IPS-18a (cell line): ENCODE data around the gene IGFBPL1.
A peak's percentile ranks its signal among the peaks of the same experiment; 100 is the strongest.
"Not testable (repeated sequence)": the region's sequence is repeated elsewhere in the genome, so short reads cannot be mapped to it uniquely, and the experiment has no call there.

ENCODE experiments used
- H3K27ac ChIP-seq: one replicate; pipeline ENCODE4 v1.5.1; 2013; ENCODE audit warnings: low read length
- H3K27me3 ChIP-seq: one replicate; pipeline ENCODE4 v1.6.1; 2013; ENCODE audit warnings: mild to moderate bottlenecking, low read length; ENCODE audit not compliant: control insufficient read depth, insufficient read depth
- H3K36me3 ChIP-seq: one replicate; pipeline ENCODE4 v1.6.1; 2013; ENCODE audit warnings: low read depth, low read length; ENCODE audit not compliant: control insufficient read depth
- H3K4me1 ChIP-seq: one replicate; pipeline ENCODE4 v1.6.1; 2013; ENCODE audit warnings: low read depth, low read length; ENCODE audit not compliant: control insufficient read depth
- H3K4me3 ChIP-seq: one replicate; pipeline ENCODE4 v1.5.1; 2013; ENCODE audit warnings: low read length
- H3K9ac ChIP-seq: one replicate; pipeline ENCODE4 v1.6.1; 2013; ENCODE audit warnings: mild to moderate bottlenecking, low read length, moderate library complexity
- H3K9me3 ChIP-seq: one replicate; pipeline ENCODE4 v1.6.1; 2013; ENCODE audit warnings: low read depth, low read length; ENCODE audit not compliant: control insufficient read depth

The IGFBPL1 gene

DNA sequence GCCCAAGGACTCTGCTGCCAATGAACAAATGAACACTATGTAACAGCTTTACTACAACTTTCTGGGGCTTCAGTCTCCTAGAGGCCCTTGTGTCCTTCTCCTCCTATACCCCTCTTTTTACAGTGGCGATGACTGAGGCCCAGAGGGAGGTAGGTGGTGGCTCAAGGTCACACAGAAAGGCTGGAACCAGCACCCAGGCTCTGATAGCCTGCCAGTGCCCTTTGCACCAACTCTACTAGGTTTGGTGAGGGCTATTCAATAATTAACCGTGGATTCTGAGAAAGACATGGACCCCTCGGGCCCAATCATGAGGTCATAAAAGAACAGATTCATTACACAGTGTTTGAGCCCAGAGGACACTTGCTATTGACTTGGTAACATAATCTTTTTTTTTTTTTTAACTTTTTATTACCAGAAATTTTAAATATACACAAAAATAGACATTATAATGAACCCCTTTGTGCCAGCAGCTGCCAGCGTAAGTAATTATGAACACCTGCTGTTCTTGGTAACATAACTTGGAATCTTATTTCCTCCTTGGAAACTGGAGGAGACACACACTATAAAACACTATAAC is 37.8 kb downstream of the IGFBPL1 start:
- no peaks in the 10 kb centered on the region for H3K36me3 ChIP-seq
- H3K27ac ChIP-seq, result no peak overlapping the region
- peaks cover 3% of the 10 kb centered on the region for H3K4me1 ChIP-seq
- peaks cover 61% of the 10 kb centered on the region for H3K27me3 ChIP-seq
- H3K9ac ChIP-seq, result no peak overlapping the region
- H3K9me3 ChIP-seq, result no peaks in the 10 kb centered on the region
- no peak overlapping the region for H3K4me3 ChIP-seq

DNA sequence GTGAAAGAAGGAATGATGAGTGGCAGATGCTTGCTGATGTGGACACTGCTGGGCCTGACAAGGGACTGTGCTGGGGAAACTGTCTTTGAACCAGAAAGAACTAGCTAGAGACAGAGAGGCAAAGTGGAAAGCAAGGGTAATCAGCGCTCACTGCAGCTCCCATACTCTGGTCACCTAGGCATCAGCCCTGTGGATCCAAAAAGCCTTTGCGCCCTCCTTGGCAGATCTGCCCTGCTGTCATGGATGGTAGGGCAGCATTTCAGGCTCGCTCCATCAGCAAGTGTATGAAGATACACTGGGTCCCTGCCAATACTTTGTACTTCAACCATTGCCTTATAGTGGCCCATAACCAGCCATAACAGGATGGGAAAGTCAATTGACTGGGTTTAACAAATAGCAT is 38.4 kb downstream of the IGFBPL1 start:
- no peaks in the 10 kb centered on the region for H3K36me3 ChIP-seq
- no peak overlapping the region for H3K27ac ChIP-seq
- no peak overlapping the region for H3K4me3 ChIP-seq
- no peak overlapping the region for H3K9ac ChIP-seq
- peaks cover 8% of the 10 kb centered on the region for H3K4me1 ChIP-seq
- H3K27me3 ChIP-seq, result peaks cover 58% of the 10 kb centered on the region
- no peaks in the 10 kb centered on the region for H3K9me3 ChIP-seq

DNA sequence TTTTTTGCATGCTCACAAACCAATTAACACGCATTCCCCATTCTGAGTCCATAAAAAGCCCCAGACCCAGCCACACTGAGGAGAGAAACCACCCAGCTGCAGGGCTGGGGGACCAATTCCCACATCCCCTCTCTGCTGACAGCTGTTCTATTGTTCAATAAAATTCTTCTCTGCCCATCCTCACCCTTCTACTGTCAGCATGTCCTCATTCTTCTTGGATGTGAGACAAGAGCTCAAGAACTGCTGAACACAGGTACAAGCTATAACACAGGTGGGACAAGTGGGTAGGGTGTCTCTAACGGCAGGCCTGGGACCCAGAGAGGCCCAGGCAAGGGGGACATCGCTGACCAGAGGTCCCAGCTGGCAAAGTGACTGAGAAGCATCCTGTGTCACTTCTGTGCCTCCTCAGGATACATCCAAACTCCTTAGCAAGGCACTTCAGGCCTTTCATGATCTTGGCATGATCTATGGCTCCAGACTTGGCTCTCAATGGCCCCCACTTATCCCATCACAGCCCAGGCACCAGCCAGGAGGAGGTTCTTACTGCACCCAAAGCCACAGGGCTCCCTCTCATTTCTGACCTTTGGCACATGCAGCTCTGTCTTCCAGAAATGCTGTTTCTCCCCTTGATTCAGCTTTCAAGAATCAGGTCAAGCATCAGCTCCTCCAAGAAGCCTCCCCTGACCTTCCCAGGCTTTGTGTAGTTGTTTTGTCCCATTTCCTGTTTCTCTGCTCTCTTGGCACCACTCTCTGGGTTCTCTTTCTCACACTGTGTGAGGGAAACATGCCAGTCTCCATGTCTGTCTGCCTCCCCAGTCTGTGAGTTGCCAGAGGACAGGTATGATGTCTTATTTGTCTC is 39.0 kb downstream of the IGFBPL1 start:
- no peak overlapping the region for H3K4me3 ChIP-seq
- no peak overlapping the region for H3K27ac ChIP-seq
- H3K4me1 ChIP-seq, result peaks cover 15% of the 10 kb centered on the region
- peaks cover 52% of the 10 kb centered on the region for H3K27me3 ChIP-seq
- H3K9me3 ChIP-seq, result no peaks in the 10 kb centered on the region
- no peak overlapping the region for H3K9ac ChIP-seq
- H3K36me3 ChIP-seq, result no peaks in the 10 kb centered on the region

DNA sequence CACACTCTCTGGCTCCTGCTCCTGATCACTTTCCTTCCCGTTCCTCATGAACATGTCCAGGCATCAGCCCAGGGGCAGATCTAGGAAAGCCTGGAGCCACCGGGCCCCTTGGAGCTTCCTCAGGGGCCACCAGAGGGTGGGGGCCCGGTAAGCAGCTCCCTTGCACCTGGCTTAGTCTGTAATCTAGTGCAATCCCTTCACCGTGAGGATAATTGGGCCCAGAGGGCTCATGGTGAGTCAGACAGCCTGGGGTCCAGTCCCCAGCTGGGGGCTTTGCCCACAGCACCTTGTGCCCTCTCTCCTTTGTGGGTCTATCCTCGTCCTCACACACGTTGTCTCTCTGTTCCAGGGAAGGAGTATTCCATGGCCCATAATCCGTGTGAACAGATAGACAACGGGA is 42.1 kb downstream of the IGFBPL1 start:
- Histone ChIP-seq H3K4me1 (peaks cover 16% of the 10 kb centered on the region), H3K4me3 (no peak overlapping the region), H3K9ac (no peak overlapping the region), H3K36me3 (no peaks in the 10 kb centered on the region), H3K9me3 (no peaks in the 10 kb centered on the region), H3K27ac (no peak overlapping the region), H3K27me3 (peaks cover 51% of the 10 kb centered on the region)

DNA sequence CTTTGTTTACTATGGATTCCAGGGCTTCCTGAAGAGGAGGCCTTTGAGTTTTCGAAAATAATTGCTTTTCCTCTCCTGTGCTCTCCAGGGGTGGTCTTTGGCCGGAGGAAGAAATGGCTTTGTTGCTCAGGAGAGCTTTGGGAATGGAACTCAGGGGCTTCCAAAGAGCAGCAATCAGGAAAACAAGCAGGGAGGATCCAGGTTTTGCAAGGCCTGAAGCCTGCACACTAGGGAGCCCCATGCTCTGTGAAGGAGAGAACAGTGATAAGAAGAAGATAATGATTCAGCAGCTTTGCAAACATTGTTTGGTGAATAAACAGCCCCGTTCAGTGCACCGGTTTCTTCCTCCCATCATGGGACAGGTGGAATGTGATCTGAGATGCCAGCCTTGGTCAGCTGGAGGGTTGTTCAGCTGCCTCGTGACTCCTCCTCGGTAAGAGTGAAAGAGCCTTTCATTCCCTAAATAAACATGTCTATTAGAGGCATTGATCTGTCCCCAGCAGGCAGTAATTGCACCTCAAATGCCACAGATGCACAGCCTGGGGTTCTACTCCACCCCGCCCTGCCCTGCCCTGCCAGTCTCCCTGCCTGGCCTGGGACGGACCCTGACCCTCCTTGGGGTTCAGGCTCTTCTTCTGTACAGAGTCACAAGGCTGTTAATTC is 43.3 kb downstream of the IGFBPL1 start:
- no peaks in the 10 kb centered on the region for H3K36me3 ChIP-seq
- H3K27me3 ChIP-seq, result peaks cover 51% of the 10 kb centered on the region
- H3K4me3 ChIP-seq, result peak overlapping the region; percentile 25
- no peaks in the 10 kb centered on the region for H3K9me3 ChIP-seq
- H3K9ac ChIP-seq, result no peak overlapping the region
- no peak overlapping the region for H3K27ac ChIP-seq
- H3K4me1 ChIP-seq, result peaks cover 16% of the 10 kb centered on the region

DNA sequence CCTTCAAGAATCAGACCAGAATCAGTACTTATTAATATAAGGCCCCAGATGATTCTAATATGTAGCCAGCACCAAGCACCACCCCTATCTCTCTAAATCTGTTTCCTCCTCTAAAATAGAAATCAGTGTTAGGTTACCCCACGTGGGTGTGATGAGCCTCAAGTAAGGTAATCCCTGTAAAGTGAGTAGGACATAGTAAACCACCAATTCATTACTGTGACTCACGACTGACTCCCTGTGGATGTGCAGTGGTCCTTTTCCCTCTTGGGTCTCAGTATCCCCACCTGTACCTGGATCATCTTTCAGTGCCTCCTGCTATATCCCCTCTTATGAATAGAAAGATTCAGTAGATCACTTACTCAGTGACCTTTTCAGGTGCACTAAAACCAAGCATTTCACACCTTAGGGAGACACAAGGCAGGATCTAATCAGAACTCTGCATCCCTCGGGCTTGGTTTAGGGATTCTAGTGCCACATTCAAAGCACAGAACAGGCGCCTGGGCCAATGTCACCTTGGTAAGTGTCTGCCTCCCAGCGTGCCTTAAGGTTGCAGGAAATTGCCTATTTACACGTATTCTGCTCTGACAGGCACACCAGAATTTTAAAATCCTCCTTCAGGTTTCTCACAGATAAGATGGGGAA is 43.9 kb downstream of the IGFBPL1 start:
- H3K9ac ChIP-seq, result no peak overlapping the region
- peak overlapping the region; percentile 25 for H3K4me3 ChIP-seq
- H3K27ac ChIP-seq, result no peak overlapping the region
- H3K36me3 ChIP-seq, result no peaks in the 10 kb centered on the region
- peaks cover 16% of the 10 kb centered on the region for H3K4me1 ChIP-seq
- H3K9me3 ChIP-seq, result no peaks in the 10 kb centered on the region
- peaks cover 51% of the 10 kb centered on the region for H3K27me3 ChIP-seq

DNA sequence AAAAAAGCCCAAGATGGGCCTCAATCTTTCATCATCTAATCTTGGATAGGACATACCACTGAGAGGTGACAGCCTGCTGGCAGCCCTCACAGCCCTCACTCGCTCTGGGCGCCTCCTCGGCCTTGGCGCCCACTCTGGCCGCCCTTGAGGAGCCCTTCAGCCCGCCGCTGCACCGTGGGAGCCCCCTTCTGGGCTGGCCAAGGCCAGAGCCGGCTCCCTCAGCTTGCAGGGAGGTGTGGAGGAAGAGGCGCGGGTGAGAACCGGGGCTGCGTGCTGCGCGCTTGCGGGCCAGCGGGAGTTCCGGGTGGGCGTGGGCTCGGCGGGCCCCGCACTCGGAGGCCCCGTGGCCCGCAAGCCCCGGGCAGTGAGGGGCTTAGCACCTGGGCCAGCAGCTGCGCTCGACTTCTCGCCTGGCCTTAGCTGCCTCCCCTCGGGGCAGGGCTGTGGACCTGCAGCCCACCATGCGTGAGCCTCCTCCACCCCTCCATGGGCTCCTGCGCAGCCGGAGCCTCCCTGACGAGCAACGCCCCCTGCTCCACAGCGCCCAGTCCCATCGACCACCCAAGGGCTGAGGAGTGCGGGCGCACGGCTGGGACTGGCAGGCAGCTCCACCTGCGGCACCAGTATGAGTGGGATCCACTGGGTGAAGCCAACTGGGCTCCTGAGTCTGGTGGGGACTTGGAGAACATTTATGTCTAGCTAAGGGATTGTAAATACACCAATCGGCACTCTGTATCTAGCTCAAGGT is 46.7 kb downstream of the IGFBPL1 start:
- not testable (repeated sequence) for H3K9me3 ChIP-seq, H3K36me3 ChIP-seq, H3K4me3 ChIP-seq, H3K9ac ChIP-seq, H3K27ac ChIP-seq
- peaks cover 38% of the 10 kb centered on the region for H3K27me3 ChIP-seq
- peaks cover 16% of the 10 kb centered on the region for H3K4me1 ChIP-seq

DNA sequence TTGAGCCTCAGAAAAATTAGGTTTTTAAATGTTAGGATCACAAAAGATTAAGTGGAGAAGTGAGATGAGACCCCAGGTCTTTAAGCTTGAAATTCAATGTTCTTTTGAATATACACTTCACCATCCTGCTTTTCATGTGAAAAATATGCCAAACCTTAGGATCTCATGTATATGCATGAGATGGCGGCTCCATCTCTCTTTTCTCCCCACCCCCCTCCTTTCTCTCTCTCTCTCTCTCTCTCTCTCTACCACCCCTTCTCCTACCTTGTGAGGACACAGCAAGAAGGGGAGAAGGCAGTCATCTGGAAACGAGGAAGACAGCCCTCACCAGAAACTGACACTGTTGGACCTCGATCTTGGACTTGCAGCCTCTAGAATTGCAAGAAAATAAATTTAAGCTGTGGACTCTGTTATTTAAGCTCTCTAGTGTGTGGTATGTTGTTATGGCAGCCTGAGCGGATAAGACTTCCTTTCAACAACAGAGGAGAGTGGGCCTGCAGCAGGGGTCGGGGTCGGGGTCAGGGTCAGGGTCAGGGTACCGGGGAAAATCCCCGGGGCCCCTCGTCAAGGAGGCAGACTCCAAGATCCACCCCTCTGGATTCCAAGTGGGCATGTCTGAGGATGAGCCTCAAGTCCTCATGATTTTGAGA is 48.1 kb downstream of the IGFBPL1 start:
- H3K9ac ChIP-seq, result no peak overlapping the region
- H3K4me3 ChIP-seq, result no peak overlapping the region
- H3K27me3 ChIP-seq, result peaks cover 32% of the 10 kb centered on the region
- H3K9me3 ChIP-seq, result no peaks in the 10 kb centered on the region
- H3K4me1 ChIP-seq, result peaks cover 10% of the 10 kb centered on the region
- no peaks in the 10 kb centered on the region for H3K36me3 ChIP-seq
- no peak overlapping the region for H3K27ac ChIP-seq

DNA sequence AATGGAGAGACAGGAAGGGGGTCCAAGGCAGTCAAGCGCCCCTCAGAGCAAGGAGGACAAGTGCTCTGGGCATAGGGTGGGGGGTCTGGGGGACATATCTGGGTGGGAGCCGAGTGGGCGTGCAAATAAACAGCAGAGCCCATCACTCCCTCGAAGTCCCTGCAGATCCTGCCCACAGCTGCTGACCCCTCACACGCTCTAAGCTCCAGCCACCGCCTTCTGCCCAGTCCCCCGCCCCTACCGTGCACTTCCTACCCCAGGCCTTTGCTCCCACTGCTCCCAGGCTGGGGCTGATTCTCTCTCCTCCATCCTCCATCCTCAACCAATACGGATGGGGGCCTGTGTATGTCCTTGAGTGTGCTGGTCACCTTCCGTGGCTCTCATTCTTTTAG is 48.7 kb downstream of the IGFBPL1 start:
- Histone ChIP-seq H3K9me3 (no peaks in the 10 kb centered on the region), H3K4me3 (no peak overlapping the region), H3K9ac (no peak overlapping the region), H3K27ac (no peak overlapping the region), H3K27me3 (peaks cover 32% of the 10 kb centered on the region), H3K36me3 (no peaks in the 10 kb centered on the region), H3K4me1 (peaks cover 4% of the 10 kb centered on the region)

DNA sequence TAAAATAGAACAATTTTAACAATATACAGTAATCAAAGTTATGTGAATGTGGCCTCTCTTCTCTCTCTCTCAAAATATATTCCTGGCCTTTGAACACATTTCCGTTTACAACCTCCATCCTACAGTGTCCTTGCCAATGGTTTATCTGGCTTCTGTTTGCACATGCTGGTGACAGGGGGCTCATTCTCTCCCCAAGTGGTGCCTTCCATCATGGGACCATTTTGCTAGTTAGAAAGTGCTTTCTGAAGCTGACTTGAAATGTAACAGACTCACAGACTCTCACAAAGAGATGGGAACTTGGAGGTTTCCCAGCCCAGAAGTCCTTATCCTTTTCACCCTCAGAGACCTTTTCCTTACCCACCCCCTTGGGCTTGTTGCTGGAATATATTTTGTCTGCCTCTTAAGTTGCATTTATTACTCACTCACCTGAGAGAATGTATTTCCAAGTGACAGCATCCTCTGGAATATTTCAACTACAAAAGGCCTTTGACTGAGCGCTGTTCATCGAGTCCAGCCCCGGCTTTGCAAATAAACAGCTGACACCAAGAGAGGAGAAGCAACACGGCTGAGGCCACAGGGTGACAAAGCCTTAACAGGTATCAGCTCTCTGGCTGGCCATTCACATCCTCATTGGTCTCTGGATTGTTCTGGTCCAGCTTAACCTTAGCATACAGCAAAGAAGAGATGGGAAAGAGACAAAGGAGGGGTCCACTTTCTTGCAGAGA is 49.2 kb downstream of the IGFBPL1 start:
- Histone ChIP-seq H3K9me3 (no peaks in the 10 kb centered on the region), H3K4me1 (no peaks in the 10 kb centered on the region), H3K36me3 (no peaks in the 10 kb centered on the region)

More for the DNA sequence above, 49.2 kb downstream of the IGFBPL1 start:
- Histone ChIP-seq H3K27ac (no peak overlapping the region), H3K27me3 (peaks cover 29% of the 10 kb centered on the region), H3K4me3 (no peak overlapping the region), H3K9ac (no peak overlapping the region)
